M059J (cell line): ENCODE data around the gene CNTNAP2. TPM values are rescaled to one million over a fixed set of nuclear protein-coding genes. Genes with fewer than 3 reads are reported as not detected.

Experiments
- DNase-seq: peaks from one replicate; pipeline ENCODE4 v3.0.0-alpha.2; 2012; ENCODE audit warnings: low read depth
- total RNA-seq: library from RNA; depleted of rRNA; stranded (reverse); fragments of >200 nt; shearing (Covaris generic); gene quantifications from 2 replicates; pipeline ENCODE4 v1.2.3, GENCODE V29; 2014

The CNTNAP2 gene
- total RNA-seq, 1 experiment from 2014 or later, result not detected

- no peak for DNase-seq
Observed at GRCh38 chr7:147915781-147916180, 1799.2 kb downstream of the CNTNAP2 start.

DNA sequence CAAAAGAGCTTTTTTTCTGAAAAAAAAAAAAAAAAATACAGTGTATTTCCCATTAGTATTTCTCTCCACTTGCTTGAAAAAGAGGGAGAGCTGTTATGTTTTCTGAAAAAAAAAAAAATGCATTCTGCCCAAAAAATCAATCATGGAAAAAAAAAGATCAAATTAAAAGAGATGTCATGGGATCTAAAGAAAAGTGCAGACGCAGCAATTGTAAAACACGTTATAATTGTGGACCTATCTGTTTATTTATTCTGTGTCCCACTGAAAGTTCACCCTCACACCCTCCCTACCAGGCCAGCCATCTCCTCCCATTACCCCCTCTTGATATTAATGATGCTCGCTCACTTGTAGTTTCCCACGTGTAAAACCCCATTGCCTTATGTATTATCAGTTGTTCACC, 1800.0 kb downstream of the CNTNAP2 start:
- no peak for DNase-seq

DNA sequence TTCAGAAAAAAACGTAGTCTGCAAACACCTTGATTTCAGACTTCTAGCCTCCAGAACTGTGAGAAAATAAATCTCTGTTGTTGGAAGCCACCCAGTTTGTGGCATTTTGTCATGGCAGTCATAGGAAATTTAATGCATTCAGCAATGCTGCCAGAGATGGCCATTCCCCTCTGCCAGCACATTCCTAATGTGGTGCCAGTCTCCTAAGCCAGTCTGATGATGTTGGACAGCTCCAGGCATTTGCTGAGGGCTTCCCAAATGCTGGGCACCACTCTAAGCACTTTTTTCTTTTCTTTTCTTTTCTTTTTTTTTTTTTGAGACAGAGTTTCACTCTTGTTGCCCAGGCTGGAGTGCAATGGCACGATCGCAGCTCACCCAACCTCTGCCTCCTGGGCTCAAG, 1807.2 kb downstream of the CNTNAP2 start:
- DNase-seq, result no peak

DNA sequence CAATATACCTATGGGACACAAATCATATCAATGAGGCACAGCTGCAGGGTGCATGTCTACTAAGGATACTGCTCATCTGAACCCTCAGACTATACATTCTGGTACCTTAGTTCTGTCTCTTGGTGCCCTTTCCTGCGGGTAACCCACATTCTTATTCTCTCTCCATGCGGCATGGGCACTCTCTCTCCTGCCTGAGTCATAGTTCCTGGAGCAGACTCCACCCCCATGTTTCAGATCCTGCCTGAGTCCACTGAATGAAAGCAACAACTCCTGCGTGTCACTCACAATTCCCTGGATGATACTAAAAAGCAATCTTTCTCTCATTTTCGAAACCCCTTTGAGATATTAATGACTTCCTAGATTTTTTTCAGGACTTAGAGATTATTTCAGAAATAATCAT, 1820.8 kb downstream of the CNTNAP2 start:
- DNase-seq, result no peak

- no peak for DNase-seq
Observed at GRCh38 chr7:147941381-147941780, 1824.8 kb downstream of the CNTNAP2 start.

- no peak for DNase-seq
Observed at GRCh38 chr7:147944321-147944720, 1827.7 kb downstream of the CNTNAP2 start.

DNA sequence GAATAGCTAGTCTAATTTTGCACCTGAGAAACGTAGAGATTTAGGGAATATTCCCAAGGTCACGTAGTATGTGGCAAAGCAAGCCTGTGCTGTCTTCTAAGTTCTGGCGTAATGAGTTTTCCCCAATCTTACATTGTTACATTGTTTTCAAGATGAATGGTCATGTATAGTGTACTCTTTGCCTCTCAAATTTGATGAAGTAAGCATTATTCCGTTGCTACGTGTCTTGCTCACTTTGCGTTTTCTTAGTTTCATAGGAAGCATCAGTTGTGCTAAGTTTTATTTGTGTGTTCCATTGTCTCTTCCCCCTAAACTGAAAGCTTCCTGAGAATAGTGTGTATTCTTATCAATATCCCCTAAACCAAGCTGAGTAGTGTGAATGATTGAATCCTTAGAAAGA, 1836.3 kb downstream of the CNTNAP2 start:
- no peak for DNase-seq

DNA sequence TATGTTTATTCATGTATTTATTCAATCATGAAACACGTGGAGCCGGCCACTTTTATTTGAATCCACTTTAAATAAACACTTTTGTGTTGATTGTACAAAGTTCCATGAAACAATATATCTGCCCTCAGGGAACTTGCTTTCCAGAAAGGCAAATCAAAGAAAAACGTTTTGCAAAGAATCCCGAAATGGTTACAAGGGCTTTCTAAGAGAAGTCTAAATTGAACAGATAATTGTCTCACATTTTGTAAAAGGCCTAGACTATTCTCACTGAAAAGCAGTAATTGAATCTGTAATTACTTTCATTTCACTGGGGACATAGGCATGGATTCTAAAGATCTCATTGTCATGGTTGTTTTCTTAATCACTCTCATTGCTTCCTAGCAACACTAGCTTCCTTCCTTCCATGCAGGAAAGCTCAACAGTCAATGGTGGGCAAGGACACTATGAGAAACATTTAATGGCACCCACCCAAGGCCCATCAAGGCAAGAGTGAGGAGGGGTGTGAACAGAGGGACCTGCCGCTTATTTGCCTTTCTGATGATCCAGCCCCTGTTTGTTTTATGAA, 1851.5 kb downstream of the CNTNAP2 start:
- DNase-seq, result no peak

- DNase-seq, result no peak
Observed at GRCh38 chr7:147971606-147972110, 1855.1 kb downstream of the CNTNAP2 start.

DNA sequence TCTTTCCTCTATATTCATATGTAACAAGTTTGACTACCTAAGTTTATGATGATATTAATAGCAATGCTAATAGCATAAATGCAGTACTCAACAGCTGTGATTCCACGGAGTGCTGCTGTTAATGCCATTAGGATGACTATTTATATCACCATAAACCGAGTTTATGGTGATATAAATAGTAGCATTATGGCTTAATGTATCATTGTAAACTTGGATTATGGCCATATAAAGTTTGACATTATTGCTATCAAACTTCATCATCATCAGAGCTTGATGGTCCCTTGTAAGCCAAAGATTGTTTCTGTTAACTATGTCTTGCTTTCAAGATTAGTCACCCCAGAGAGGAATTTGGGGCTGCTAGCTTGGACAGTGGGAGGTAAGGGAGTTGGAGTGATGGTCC, 1861.6 kb downstream of the CNTNAP2 start:
- no peak for DNase-seq

DNA sequence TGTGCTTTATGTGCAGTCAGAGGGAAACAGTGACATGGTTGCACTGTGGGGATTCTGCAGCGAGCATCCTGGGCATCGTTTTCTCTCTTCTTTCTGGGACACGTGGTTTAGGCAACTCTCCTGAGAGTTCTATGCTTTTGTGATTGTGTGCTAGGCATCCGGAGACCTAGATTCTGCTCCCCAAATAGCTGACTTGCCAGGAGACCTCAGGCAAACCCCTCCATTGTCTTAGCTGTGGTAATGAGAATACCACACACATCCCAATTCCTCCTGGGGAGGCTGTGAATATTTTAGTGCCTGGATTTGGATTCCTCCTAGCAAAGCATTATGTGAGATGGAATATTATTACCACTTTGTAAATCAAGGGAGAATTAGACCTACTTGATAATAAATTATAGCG, 1862.0 kb downstream of the CNTNAP2 start:
- DNase-seq, result no peak

DNA sequence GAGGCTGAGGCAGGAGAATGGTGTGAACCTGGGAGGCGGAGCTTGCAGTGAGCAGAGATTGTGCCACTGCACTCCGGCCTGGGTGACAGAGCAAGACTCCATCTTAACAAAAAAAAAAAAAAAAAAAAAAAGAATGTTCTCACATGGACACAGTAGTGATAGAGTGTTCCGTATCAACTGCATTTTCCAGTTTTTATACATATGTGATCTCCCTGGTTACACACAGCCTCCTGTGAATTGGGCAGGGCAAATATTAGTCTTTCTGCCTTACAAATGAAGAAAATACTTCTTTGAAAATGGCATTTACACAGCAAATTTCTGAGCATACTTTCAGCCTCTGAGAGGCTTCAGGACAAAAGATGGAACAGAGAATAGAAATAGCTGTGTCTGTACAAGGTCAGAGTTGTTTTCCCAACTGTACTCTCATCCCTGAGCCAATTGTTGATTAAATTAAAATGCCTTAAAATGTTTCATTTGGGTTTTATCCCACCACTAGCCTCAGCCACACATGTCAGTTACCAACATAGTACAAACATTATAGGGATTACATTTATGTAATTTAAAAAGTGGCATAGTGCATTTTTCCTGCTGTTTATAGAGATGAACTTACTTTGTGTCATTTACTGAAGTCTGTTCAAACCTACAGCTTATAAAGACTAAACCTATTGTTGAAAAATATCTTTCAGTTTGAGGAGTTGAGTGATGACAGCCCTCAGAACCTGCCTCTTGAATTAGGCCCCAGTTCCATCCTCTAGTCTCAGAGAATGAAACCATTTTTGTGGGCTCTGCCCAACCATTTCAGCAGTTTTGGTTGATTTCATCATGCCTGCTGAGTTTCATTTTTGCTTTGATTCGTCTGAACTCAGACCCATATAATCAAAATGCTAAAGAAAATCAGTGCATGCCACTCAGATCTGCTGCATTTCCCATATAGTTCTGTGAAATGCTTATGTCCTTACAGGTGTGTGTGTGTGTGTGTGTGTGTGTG, 1864.5 kb downstream of the CNTNAP2 start:
- no peak for DNase-seq

DNA sequence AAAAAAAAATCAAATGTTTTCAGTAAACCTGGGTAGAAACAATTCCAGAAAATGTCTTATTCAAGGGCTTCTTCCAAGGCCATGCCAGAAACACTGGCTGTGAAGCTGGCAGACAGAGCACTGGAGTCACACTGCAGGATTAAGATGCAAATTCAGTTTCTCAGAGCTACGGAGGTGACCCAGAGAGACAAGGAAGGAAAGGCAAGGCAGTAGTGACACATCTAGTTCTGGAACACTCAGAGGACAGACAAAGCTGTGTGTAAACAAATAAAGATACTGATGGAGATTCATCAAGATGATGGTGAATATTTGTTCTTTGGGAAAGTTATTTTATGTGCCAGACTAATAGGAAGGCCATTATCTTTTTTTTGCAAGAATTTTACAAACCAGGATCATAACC, 1865.7 kb downstream of the CNTNAP2 start:
- no peak for DNase-seq

DNA sequence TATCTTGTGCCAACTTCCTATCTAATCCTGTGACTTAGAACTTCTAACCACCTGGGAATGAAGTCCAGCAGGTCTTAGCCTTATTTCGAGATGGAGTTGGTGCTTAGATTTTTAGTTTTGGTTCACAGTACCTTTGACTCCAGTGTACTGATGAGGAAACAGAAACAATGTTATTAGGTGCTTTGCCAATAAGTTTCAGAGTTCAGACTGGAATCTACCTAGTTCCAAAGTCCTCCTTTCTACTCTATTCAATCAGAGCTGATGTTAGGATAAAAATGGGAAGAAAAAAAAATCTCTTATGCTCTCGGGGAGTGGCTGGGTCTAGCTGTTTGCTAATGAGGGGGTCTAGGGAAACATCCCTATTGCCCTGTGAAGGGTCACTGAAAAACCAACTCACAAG, 1867.7 kb downstream of the CNTNAP2 start:
- DNase-seq, result no peak

DNA sequence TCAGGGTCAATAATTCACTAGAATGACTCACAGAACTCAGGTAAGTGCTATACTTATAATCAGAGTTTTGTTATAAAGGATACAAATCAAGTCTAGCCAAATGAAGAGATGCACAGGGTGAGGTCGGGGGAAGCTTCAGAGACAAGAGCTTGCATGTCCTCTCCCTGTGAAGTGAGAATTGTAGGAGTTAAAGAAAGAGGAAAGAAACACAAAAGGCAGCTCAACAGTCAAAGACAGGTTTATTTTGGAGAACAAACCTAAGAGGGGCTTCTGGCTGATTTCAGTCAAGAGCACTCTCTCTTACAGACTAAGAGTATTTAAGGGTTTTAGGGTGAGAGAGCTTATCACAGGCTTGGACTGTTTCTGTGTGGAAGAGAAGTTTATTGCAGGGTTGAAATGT, 1873.5 kb downstream of the CNTNAP2 start:
- DNase-seq, result no peak

- DNase-seq, result no peak
Observed at GRCh38 chr7:147990942-147991341, 1874.3 kb downstream of the CNTNAP2 start.

DNA sequence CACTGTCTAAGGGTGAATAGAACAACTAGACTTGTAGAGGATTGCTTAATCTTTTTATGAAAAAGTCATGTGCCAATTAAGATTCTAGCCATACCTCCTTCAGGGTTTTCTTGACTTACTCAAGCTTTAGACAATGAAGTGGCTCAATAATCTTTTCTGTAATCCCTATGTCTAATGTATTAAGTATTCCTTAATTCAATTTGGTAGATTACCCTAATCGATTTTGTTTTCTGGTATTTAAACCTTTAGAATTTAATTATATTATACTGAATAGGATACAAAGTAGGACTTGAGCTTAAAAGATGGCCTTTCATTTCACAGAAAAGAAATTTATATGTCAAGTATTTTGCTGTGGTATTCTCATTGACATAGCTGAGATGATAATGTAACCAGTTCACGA, 1876.1 kb downstream of the CNTNAP2 start:
- DNase-seq, result no peak

- no peak for DNase-seq
Observed at GRCh38 chr7:147997636-147998035, 1881.0 kb downstream of the CNTNAP2 start.

GRCh38 chr7:147999962-148000361, 1883.4 kb downstream of the CNTNAP2 start:
- no peak for DNase-seq

GRCh38 chr7:148011753-148012152, 1895.2 kb downstream of the CNTNAP2 start:
- DNase-seq, result no peak

- no peak for DNase-seq
Observed at GRCh38 chr7:148014001-148014400, 1897.4 kb downstream of the CNTNAP2 start.

DNA sequence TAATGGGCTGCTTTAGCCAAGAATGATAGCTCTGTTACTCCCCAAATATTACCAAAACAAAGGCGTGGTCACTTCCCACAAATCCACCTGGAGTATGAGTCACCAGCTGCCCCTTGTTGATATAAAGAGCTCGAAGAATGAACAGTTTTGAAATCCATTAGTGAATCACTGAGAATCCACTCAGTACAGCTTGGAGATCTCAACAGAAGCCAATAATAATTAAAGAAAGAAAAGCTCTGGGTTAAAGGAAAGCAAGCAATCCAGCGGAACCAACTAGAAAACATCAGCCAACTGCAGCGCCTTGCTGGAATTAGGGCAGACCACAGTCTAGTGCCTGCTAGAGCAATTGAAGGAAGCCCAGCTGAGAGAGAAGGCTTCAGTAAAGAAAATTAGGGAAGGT, 1897.9 kb downstream of the CNTNAP2 start:
- DNase-seq, result no peak

GRCh38 chr7:148017126-148017525, 1900.5 kb downstream of the CNTNAP2 start:
- no peak for DNase-seq
